Stimulated activated CD4-positive, alpha-beta T cell treated with anti-CD3 and anti-CD28 coated beads, Interleukin-12 subunit alpha, Interleukin-12 subunit beta, amount 100 ng/mL, for 48 hours (primary cell): ENCODE measurements around the gene VAMP7.
A peak's percentile ranks its signal among the peaks of the same experiment; 100 is the strongest.
"Not testable (repeated sequence)": the region's sequence is repeated elsewhere in the genome, so short reads cannot be mapped to it uniquely, and the experiment has no call there.

Source experiments
- DNase-seq, 3 donors: peaks; one replicate each; pipeline ENCODE4 v3.0.0-alpha.2; 2020; ENCODE audit warnings: low read depth in 2 of 3, low spot score in 1 of 3

VAMP7 gene

GRCh38 chrX:155900765-155901164 is 19.6 kb downstream of the VAMP7 start:
- DNase-seq, result no peak

DNA sequence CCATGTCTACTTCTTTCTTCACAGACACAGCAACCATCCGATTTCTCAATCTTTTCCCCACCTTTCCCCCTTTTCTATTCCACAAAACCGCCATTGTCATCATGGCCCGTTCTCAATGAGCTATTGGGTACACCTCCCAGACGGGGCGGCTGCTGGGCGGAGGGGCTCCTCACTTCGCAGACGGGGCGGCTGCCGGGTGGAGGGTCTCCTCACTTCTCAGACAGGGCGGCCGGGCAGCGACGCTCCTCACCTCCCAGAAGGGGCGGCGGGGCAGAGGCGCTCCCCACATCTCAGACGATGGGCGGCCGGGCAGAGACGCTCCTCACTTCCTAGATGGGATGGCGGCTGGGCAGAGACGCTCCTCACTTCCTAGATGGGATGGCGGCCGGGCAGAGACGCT is 26.5 kb downstream of the VAMP7 start:
- not testable (repeated sequence) for DNase-seq

GRCh38 chrX:155923200-155923599 is 42.1 kb downstream of the VAMP7 start:
- no peak for DNase-seq

- DNase-seq, result not testable (repeated sequence)
Measured at GRCh38 chrX:155930852-155931618, 49.9 kb downstream of the VAMP7 start.

DNA sequence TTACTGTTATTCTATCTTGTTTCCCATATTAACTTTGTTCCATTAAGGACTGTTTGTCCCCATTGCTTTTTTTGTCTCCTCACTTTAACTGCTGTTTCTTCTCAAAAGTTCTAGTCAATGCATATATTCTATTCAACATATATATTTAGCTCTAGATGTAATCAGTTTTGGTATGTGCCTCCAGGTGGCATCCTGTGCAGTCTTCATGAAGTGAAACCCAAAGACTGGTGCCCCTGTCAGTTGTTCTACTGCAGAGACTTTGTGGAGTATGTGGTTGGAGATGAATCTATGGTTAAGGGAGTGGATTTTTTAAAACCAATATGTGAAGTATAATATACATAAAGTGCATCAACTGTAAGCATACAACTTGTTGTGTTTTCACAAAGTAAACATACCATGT is 57.0 kb downstream of the VAMP7 start:
- DNase-seq, result no peak

GRCh38 chrX:155949098-155949497 is 68.0 kb downstream of the VAMP7 start:
- no peak for DNase-seq

- DNase-seq, result no peak
Measured at GRCh38 chrX:155951237-155951789, 70.2 kb downstream of the VAMP7 start.

- no peak for DNase-seq
Measured at GRCh38 chrX:155953055-155953454, 71.9 kb downstream of the VAMP7 start.

DNA sequence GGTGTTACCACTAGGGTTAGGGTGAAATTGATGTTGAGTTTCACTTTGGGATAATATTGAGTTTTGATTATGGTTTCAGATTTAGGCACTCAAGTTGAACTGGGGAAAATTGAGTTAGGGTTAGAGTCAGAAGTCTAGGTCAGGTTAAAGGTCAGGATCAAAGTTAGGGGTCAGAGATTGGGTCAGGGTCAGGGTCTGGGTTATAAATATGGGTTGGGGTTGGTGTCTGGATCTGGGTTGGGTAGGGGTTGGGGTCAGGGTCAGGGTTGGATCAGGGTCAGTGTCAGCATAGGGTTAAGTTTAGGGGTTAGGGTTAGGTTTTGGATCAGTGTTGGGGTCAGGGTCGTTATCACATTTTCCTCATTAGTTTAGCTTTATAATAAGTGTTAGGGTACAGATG is 73.6 kb downstream of the VAMP7 start:
- DNase-seq, result no peak

DNA sequence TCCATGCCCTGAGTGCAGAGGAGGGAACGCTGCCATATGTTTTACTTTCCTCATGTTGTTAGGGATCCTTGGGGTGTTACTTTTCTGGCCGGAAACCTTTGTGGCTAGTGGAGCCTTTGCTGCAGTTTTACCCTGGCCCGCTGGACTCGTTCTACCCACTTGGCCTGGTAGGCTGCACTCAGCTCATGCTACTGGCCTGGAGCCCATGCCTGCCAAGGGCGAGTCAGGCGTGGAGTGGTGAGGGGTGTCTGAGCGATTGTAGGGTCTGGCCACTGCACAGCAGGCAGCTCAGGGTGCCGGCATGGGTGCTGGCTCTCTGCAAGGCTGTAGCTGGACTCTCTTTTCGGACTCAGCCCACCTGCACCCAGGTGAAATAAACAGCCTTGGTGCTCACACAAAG is 75.0 kb downstream of the VAMP7 start:
- no peak for DNase-seq

GRCh38 chrX:155956649-155957048 is 75.5 kb downstream of the VAMP7 start:
- DNase-seq, result no peak

GRCh38 chrX:155957843-155958242 is 76.7 kb downstream of the VAMP7 start:
- no peak for DNase-seq

DNA sequence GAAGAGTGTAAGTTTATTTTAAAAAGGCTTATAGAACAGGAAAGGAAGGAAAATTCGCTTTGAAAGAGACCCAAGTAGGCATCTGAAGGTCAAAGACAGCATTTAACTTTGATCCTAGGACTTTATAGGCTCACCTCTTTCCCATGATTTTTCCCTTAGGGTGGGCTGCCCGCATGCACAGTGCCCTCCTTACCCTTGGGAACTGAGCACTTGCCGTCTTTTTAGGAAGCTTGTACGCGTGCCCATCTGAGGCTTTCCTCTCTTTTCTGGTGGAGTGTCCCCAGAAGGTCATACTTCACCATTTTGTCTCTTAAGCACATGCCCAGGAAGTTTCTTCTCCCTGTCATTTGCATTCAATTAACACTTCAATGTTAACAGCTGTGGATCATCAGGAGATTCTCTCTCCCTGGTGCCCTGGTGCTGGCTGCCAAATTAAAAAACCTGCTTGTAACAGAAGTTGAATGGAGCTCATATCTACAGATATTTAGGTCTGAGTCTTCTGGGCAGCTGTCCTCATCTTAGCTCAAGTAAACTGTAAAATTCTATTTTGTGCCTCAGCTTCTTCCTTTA is 78.0 kb downstream of the VAMP7 start:
- DNase-seq, result no peak

DNA sequence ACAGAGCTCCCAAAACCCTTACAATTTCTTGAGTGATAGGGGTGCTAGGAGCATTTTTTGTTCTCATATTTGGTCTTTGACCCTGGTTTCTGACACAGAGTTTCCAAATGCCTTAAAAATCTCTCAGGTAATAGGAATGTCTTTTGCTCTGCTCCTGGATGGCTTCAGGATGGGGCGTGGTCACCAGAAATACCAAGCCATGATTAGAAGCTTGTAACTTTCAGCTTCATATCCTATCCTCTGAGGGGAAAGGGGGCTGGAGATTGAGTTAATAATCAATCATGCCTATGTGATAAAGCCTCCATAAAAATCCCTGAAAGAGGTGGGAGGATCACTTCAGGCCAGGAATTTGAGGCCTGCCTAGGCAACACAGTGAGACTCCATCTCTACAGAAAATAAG is 81.8 kb downstream of the VAMP7 start:
- no peak for DNase-seq

- DNase-seq, result peak in 2 of 3 donors; percentile 1 to 6
Measured at GRCh38 chrX:155966876-155967275, 85.7 kb downstream of the VAMP7 start.

DNA sequence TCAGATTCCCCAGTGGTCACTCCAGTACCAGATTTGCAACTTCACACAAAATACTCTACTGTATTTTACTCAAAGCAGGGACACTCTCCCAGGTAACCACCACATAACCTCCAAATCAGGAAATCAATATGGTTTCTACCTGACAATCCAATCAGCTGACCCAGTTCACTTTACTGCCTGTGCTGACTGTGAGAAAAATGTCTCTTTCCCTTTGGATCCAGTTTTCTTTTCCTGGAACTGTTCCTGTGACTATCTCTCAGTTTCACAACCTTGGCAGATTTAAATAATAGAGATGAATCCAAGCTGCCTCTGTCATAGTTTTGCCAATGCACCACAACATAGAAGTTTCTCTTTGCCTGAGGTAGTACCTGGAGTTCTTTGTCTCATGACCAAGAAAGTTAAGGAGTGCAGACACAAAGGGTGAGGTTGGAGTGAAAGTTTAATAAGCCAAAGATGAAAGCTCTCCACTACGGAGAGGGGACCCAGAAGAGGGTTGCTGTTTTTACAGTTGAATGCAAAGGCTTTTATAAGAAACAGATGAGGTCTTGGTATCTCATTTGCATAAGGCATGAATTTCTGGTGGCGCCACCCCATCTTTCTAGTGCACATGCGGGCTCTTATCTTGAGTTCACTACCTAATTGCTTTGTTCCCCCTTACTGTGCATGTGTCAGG is 86.6 kb downstream of the VAMP7 start:
- no peak for DNase-seq

- DNase-seq, result no peak
Measured at GRCh38 chrX:155968326-155968661, 87.1 kb downstream of the VAMP7 start.

DNA sequence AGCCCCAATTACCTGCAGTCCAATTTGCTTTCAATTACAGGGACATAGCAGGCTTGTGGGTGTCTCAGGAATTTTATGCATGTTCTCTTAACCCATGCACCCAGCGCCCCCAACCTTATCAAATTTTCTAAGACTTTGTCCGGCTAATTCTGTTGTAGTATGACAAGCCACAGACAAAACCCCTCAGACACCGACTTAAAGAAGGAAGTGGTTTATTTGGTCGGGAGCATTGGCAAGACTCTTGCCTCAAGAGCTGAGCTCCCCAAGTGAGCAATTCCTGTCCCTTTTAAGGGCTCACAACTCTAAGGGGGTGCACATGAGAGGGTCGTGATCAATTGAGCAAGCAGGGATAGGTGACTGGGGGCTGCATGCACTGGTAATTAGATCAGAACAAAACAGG is 87.6 kb downstream of the VAMP7 start:
- DNase-seq, result no peak

DNA sequence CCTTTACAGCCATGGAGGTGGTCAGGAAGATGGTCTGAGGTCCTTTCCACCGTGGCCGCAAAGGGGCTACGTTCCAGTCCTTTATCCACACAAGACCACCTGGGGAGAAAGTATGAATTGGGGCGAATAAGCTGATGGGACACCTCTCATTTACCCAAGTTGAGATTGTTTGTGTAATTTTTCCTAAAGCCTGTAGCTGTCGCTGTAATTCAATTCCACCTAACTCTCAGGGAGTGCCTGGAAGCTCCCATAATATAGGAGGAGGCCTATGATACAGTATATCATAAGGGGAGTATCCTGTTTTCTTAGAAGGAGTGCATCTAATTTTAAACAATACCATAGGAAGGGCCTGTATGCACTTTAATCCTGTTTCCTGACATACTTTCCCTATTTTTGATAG is 90.5 kb downstream of the VAMP7 start:
- DNase-seq, result not testable (repeated sequence)

DNA sequence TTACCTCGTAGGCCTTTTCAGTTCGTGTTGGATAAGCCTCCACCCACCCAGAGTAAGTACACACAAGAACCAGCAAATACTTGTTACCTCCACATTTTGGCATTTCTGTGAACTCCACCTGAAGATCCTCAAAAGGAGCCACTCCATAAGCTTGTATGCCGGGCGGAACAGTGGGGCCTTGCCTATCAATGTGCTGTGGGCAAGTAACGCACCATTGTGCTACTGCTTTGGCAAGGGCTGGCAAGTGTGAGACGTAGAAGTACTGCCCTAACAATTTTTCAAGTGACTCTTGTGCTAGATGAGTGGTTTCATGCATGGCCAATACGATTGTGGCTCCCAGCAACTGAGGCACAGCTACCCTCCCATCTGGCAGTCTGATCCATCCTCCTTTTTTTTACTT is 91.1 kb downstream of the VAMP7 start:
- DNase-seq, result not testable (repeated sequence)

GRCh38 chrX:155983326-155983725 is 102.2 kb downstream of the VAMP7 start:
- no peak for DNase-seq

DNA sequence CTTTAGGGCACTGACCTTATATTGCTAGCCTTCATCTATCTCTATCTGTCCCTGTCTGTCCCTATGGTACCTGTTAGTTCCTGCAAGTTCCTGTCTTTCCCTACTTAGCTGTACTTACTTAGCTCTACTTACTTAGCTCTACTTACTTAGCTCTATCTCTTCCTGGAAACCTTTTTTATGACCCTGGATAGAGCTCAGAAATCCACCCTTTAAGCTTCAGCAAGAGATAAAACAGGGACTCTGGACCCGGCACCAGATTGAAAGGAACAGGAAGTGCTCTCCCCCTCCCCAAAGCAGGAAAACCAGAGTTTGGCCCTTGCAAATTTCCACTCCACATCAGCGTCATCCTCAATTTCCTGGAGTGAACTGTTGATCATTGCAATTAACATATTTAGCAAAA is 104.1 kb downstream of the VAMP7 start:
- no peak for DNase-seq
